Keratinocyte (primary cell): ENCODE measurements around the gene ABI1. TPM values are rescaled to one million over a fixed set of nuclear protein-coding genes. Genes with fewer than 3 reads are reported as not detected.

Experiments
- DNase-seq: peaks from one replicate; pipeline ENCODE4 v3.0.0-alpha.2; 2011; ENCODE audit warnings: low read depth, missing footprints, low spot score
- FAIRE-seq: peaks from 2 replicates; lab custom pipeline; 2011; peaks lifted over from hg19 to GRCh38; lab: Jason Lieb, UNC
- H2AFZ ChIP-seq: 2 replicates; pipeline ENCODE4 v1.6.0; 2012; ENCODE audit warnings: low read length, control low read depth, inconsistent platforms; ENCODE audit not compliant: control insufficient read depth
- H3K27ac ChIP-seq: 2 replicates; pipeline ENCODE4 v1.5.1; 2011; ENCODE audit warnings: low read length; ENCODE audit not compliant: control insufficient read depth, insufficient read depth
- H3K27me3 ChIP-seq: 3 replicates; pipeline ENCODE4 v1.6.0; 2011; ENCODE audit warnings: low read length; ENCODE audit not compliant: control insufficient read depth, insufficient read depth; ENCODE audit errors: extremely low read depth
- H3K36me3 ChIP-seq, 2 experiments: 2 replicates in 1 of 2; 3 replicates in 1 of 2; pipeline ENCODE4 v1.5.1; 2011; ENCODE audit warnings: low read length in 2 of 2, mild to moderate bottlenecking in 1 of 2; ENCODE audit not compliant: control insufficient read depth in 2 of 2, insufficient read depth in 2 of 2; ENCODE audit errors: extremely low read depth in 1 of 2
- H3K4me1 ChIP-seq: 3 replicates; pipeline ENCODE4 v1.5.1; 2011; ENCODE audit warnings: low read length; ENCODE audit not compliant: control insufficient read depth, insufficient read depth; ENCODE audit errors: extremely low read depth
- H3K4me2 ChIP-seq: 3 replicates; pipeline ENCODE4 v1.6.0; 2011; ENCODE audit warnings: low read depth, low read length; ENCODE audit not compliant: control insufficient read depth, insufficient read depth; ENCODE audit errors: extremely low read depth
- H3K4me3 ChIP-seq, 3 experiments: fragments of 200-600 bp in 1 of 3; sonication (generic) in 1 of 3; 2 replicates in 2 of 3; 3 replicates in 1 of 3; pipeline ENCODE4 v1.5.1; 2011 to 2016; ENCODE audit warnings: low read length in 3 of 3, mild to moderate bottlenecking in 3 of 3, control low read depth in 2 of 3, inconsistent platforms in 1 of 3, low read depth in 1 of 3, mixed read lengths in 1 of 3, mixed run types in 1 of 3, moderate library complexity in 1 of 3; ENCODE audit not compliant: control insufficient read depth in 2 of 3, insufficient read depth in 2 of 3; ENCODE audit errors: extremely low read depth in 1 of 3
- H3K79me2 ChIP-seq: 2 replicates; pipeline ENCODE4 v1.6.0; 2012; ENCODE audit warnings: low read length; ENCODE audit not compliant: control insufficient read depth, insufficient read depth
- H3K9ac ChIP-seq: 3 replicates; pipeline ENCODE4 v1.6.0; 2011; ENCODE audit warnings: low read length; ENCODE audit not compliant: control insufficient read depth, insufficient read depth; ENCODE audit errors: extremely low read depth
- H3K9me1 ChIP-seq: 3 replicates; pipeline ENCODE4 v1.6.0; 2011; ENCODE audit warnings: low read length; ENCODE audit not compliant: control insufficient read depth, insufficient read depth; ENCODE audit errors: extremely low read depth
- H3K9me3 ChIP-seq: 2 replicates; pipeline ENCODE4 v1.5.1; 2012; ENCODE audit warnings: low read depth, low read length; ENCODE audit not compliant: control insufficient read depth
- H4K20me1 ChIP-seq: 3 replicates; pipeline ENCODE4 v1.6.0; 2011; ENCODE audit warnings: low read length; ENCODE audit not compliant: control insufficient read depth, insufficient read depth; ENCODE audit errors: extremely low read depth
- CTCF ChIP-seq, 3 experiments: IDR thresholded peaks in 1 of 3; conservative IDR thresholded peaks in 1 of 3; optimal IDR thresholded peaks in 1 of 3; 2 replicates in 2 of 3; 3 replicates in 1 of 3; pipeline versions ENCODE3 to v1.5.1; 2011; ENCODE audit warnings: low read length in 3 of 3, mild to moderate bottlenecking in 3 of 3, moderate library complexity in 2 of 3, control low read depth in 1 of 3, inconsistent platforms in 1 of 3; ENCODE audit not compliant: insufficient read depth in 2 of 3; ENCODE audit errors: extremely low read depth in 1 of 3
- EZH2 ChIP-seq: IDR thresholded peaks from one replicate; pipeline ENCODE4 v1.6.1; 2012; ENCODE audit warnings: inconsistent platforms, mild to moderate bottlenecking, low read length, moderate library complexity
- dilution Hi-C: fragments of 300-500 bp; cut with MboI; formaldehyde crosslinking; loops from one replicate; pipeline ENCODE4 v1.7.0; 2020; ENCODE audit warnings: low sequenced_read_pairs; ENCODE audit not compliant: extremely low pct_ligation_motif_present
- polyA plus RNA-seq, 5 experiments: library from polyadenylated mRNA; depleted of rRNA in 3 of 5; stranded (reverse) in 3 of 5; stranded (forward) in 1 of 5; unstranded in 1 of 5; fragments of >200 nt; gene quantifications; 1 replicate in 1 of 5; 2 replicates in 3 of 5; 3 replicates in 1 of 5; pipeline versions ENCODE4 v1.2.1 to v1.2.3, GENCODE V29; 2011 to 2012; ENCODE audit warnings: missing spikeins in 2 of 5, low read depth in 1 of 5, low replicate concordance in 1 of 5

Gene ABI1
- polyA plus RNA-seq, 1 donor (not counting 4 experiments of a cell fraction or from before 2014, with no cell fraction given), result 78.9 TPM

DNA sequence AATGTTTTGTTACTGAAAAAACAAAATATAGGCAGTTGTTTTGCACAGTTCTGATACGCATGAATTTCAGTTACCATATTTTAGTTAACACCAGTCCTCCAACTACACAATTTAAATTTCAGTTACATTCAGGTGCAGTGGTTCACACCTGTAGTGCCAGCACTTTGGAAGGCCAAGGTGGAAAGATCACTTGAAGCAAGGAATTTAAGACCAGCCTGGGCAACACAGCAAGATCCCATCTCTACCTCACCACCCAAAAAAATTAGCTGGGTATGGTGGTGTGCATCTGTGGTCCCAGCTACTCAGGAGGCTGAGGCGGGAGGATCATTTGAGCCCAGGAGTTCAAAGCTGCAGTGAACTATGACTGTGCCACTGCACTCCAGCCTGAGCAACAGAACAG lies 45.3 kb downstream of the ABI1 start:
- H3K4me1 ChIP-seq, result no peaks in the 10 kb centered on the region

GRCh38 chr10:26810435-26811026 lies 50.2 kb downstream of the ABI1 start:
- H3K36me3 ChIP-seq, result no peaks in the 10 kb centered on the region
- no peak overlapping the region for H3K9ac ChIP-seq
- no peak overlapping the region for H2AFZ ChIP-seq
- H3K27me3 ChIP-seq, result no peaks in the 10 kb centered on the region
- H3K27ac ChIP-seq, result no peak overlapping the region
- no peak overlapping the region for H3K4me3 ChIP-seq
- no peaks in the 10 kb centered on the region for H3K9me1 ChIP-seq
- dilution Hi-C loops, result no loop called here
- peaks cover 66% of the 10 kb centered on the region for H3K79me2 ChIP-seq
- FAIRE-seq, result no peak
- no peak for TF ChIP-seq CTCF (optimal IDR thresholded peaks at IDR 0.05 in 1 of 3, IDR thresholded peaks at IDR 0.05 in 1 of 3, conservative IDR thresholded peaks at IDR 0.05 in 1 of 3; ENCODE audit: extremely low read depth in 1 of 3, insufficient read depth in 2 of 3, low read length in 3 of 3)
- no peak for TF ChIP-seq EZH2
- no peak overlapping the region for H3K4me2 ChIP-seq
- peaks cover 11% of the 10 kb centered on the region for H4K20me1 ChIP-seq
- no peak for DNase-seq
- no peaks in the 10 kb centered on the region for H3K9me3 ChIP-seq
- H3K4me1 ChIP-seq, result peaks cover 6% of the 10 kb centered on the region

More for the DNA sequence above, 45.3 kb downstream of the ABI1 start:
- DNase-seq, result no peak
- no peak overlapping the region for H3K9ac ChIP-seq
- H3K9me1 ChIP-seq, result no peaks in the 10 kb centered on the region
- H3K9me3 ChIP-seq, result no peaks in the 10 kb centered on the region
- H3K36me3 ChIP-seq, result no peaks in the 10 kb centered on the region
- H3K27ac ChIP-seq, result no peak overlapping the region
- no peak overlapping the region for H3K4me3 ChIP-seq
- no peaks in the 10 kb centered on the region for H3K27me3 ChIP-seq
- H3K4me2 ChIP-seq, result no peak overlapping the region
- TF ChIP-seq EZH2 (no peak), CTCF (optimal IDR thresholded peaks at IDR 0.05 in 1 of 3, IDR thresholded peaks at IDR 0.05 in 1 of 3, conservative IDR thresholded peaks at IDR 0.05 in 1 of 3; ENCODE audit: extremely low read depth in 1 of 3, insufficient read depth in 2 of 3, low read length in 3 of 3) (no peak)
- FAIRE-seq, result no peak
- peaks cover 7% of the 10 kb centered on the region for H4K20me1 ChIP-seq
- dilution Hi-C loops, result no loop called here
- H3K79me2 ChIP-seq, result peaks cover 78% of the 10 kb centered on the region
- no peak overlapping the region for H2AFZ ChIP-seq
